ENCODE data around the gene DACH1. TPM values are rescaled to one million over a fixed set of nuclear protein-coding genes. Genes with fewer than 3 reads are reported as not detected.
"Not testable (repeated sequence)": the region's sequence is repeated elsewhere in the genome, so short reads cannot be mapped to it uniquely, and the experiment has no call there.

Gene DACH1
- total RNA-seq, 4 donors from 2014 or later, result 1.5 to 55.1 (median 4.7) TPM

- Histone ChIP-seq H3K36me3 (no peaks in the 10 kb centered on the region), H3K27me3 (no peaks in the 10 kb centered on the region), H3K4me3 (no peak overlapping the region), H3K4me1 (no peaks in the 10 kb centered on the region), H3K9me3 (no peaks in the 10 kb centered on the region), H3K27ac (no peak overlapping the region)
- intact Hi-C loops (cut with DNase I; ENCODE audit: low total_unique reads), result no loop called here
- TF ChIP-seq CTCF (IDR thresholded peaks at IDR 0.05) (no peak), POLR2A (IDR thresholded peaks at IDR 0.05) (no peak)
- no peak for DNase-seq
Observed at GRCh38 chr13:71838842-71839241, 28.2 kb downstream of the DACH1 start.

GRCh38 chr13:71837582-71837981 lies 29.4 kb downstream of the DACH1 start:
- intact Hi-C loops (cut with DNase I; ENCODE audit: low total_unique reads), result not testable (repeated sequence)

GRCh38 chr13:71831716-71832115 lies 35.3 kb downstream of the DACH1 start:
- intact Hi-C loops (cut with DNase I; ENCODE audit: low total_unique reads), result no loop called here
- no peaks in the 10 kb centered on the region for H3K27me3 ChIP-seq
- no peaks in the 10 kb centered on the region for H3K9me3 ChIP-seq
- TF ChIP-seq CTCF (IDR thresholded peaks at IDR 0.05) (no peak), POLR2A (IDR thresholded peaks at IDR 0.05) (no peak)
- no peaks in the 10 kb centered on the region for H3K4me1 ChIP-seq
- no peak for DNase-seq
- H3K27ac ChIP-seq, result no peak overlapping the region
- H3K36me3 ChIP-seq, result no peaks in the 10 kb centered on the region
- no peak overlapping the region for H3K4me3 ChIP-seq

More at GRCh38 chr13:71837582-71837981, 29.4 kb downstream of the DACH1 start:
- H3K27me3 ChIP-seq, H3K27ac ChIP-seq, H3K4me1 ChIP-seq, H3K9me3 ChIP-seq, H3K4me3 ChIP-seq, DNase-seq, H3K36me3 ChIP-seq: not testable (repeated sequence)

GRCh38 chr13:71830736-71831135 lies 36.3 kb downstream of the DACH1 start:
- Histone ChIP-seq H3K4me1 (no peaks in the 10 kb centered on the region), H3K27ac (no peak overlapping the region), H3K36me3 (no peaks in the 10 kb centered on the region), H3K9me3 (no peaks in the 10 kb centered on the region), H3K27me3 (no peaks in the 10 kb centered on the region), H3K4me3 (no peak overlapping the region)
- no peak for DNase-seq
- no peak for TF ChIP-seq CTCF (IDR thresholded peaks at IDR 0.05)
- TF ChIP-seq POLR2A (IDR thresholded peaks at IDR 0.05), result no peak
- intact Hi-C loops (cut with DNase I; ENCODE audit: low total_unique reads), result no loop called here

- Histone ChIP-seq H3K27ac (no peak overlapping the region), H3K36me3 (no peaks in the 10 kb centered on the region), H3K9me3 (no peaks in the 10 kb centered on the region), H3K27me3 (no peaks in the 10 kb centered on the region), H3K4me1 (no peaks in the 10 kb centered on the region), H3K4me3 (no peak overlapping the region)
- intact Hi-C loops (cut with DNase I; ENCODE audit: low total_unique reads), result no loop called here
- DNase-seq, result no peak
- TF ChIP-seq POLR2A (IDR thresholded peaks at IDR 0.05), result no peak
- TF ChIP-seq CTCF (IDR thresholded peaks at IDR 0.05), result no peak
Observed at GRCh38 chr13:71830323-71830722, 36.7 kb downstream of the DACH1 start.

- intact Hi-C loops (cut with DNase I; ENCODE audit: low total_unique reads), result no loop called here
- no peak overlapping the region for H3K4me3 ChIP-seq
- H3K36me3 ChIP-seq, result no peaks in the 10 kb centered on the region
- H3K4me1 ChIP-seq, result no peaks in the 10 kb centered on the region
- no peaks in the 10 kb centered on the region for H3K9me3 ChIP-seq
- DNase-seq, result no peak
- no peak for TF ChIP-seq POLR2A (IDR thresholded peaks at IDR 0.05)
- no peak for TF ChIP-seq CTCF (IDR thresholded peaks at IDR 0.05)
- no peak overlapping the region for H3K27ac ChIP-seq
- H3K27me3 ChIP-seq, result no peaks in the 10 kb centered on the region
Observed at GRCh38 chr13:71829547-71829946, 37.5 kb downstream of the DACH1 start.

Data from uterus (tissue), 4 donors.